DND-41 (cell line): Measurements from ENCODE around the gene SLC46A2.

Experiments used
- ATAC-seq: fragments of 200-7000 bp; cut with Tn5 transposase; 3 replicates; pipeline ENCODE4 v1.9.1; 2021; ENCODE audit warnings: low read depth; ENCODE audit not compliant: insufficient read depth
- DNase-seq: peaks from one replicate; pipeline ENCODE4 v3.0.0-alpha.2; 2020
- H2AFZ ChIP-seq: 2 replicates; pipeline ENCODE4 v1.6.0; 2012; ENCODE audit warnings: low read depth, low read length
- H3K27ac ChIP-seq: 2 replicates; pipeline ENCODE4 v1.5.1; 2012; ENCODE audit warnings: low read length, inconsistent platforms
- H3K27me3 ChIP-seq: fragments of 200-600 bp; sonication (generic); 2 replicates; pipeline ENCODE4 v1.6.0; 2012; ENCODE audit warnings: low read length, mild to moderate bottlenecking, inconsistent platforms; ENCODE audit not compliant: insufficient read depth, poor library complexity
- H3K36me3 ChIP-seq: 2 replicates; pipeline ENCODE4 v1.5.1; 2012; ENCODE audit warnings: low read length, inconsistent platforms; ENCODE audit not compliant: insufficient read depth
- H3K4me1 ChIP-seq: 2 replicates; pipeline ENCODE4 v1.5.1; 2012; ENCODE audit warnings: mild to moderate bottlenecking, low read length; ENCODE audit not compliant: insufficient read depth
- H3K4me2 ChIP-seq: 2 replicates; pipeline ENCODE4 v1.6.0; 2012; ENCODE audit warnings: mild to moderate bottlenecking, moderate library complexity, low read length, inconsistent platforms; ENCODE audit not compliant: insufficient read depth
- H3K4me3 ChIP-seq, 2 experiments: fragments of 200-600 bp in 1 of 2; shearing (Covaris generic) in 1 of 2; 2 replicates each; pipeline ENCODE4 v1.5.1; 2012 to 2016; ENCODE audit warnings: inconsistent platforms in 2 of 2, low read length in 2 of 2, mild to moderate bottlenecking in 2 of 2, low read depth in 1 of 2, moderate library complexity in 1 of 2
- H3K79me2 ChIP-seq: 2 replicates; pipeline ENCODE4 v1.6.0; 2012; ENCODE audit warnings: low read length, inconsistent platforms; ENCODE audit not compliant: insufficient read depth
- H3K9ac ChIP-seq: 2 replicates; pipeline ENCODE4 v1.6.0; 2012; ENCODE audit warnings: low read depth, mild to moderate bottlenecking, inconsistent platforms, low read length, moderate library complexity
- H3K9me3 ChIP-seq: 2 replicates; pipeline ENCODE4 v1.5.1; 2012; ENCODE audit warnings: low read length, moderate library complexity, mild to moderate bottlenecking, inconsistent platforms; ENCODE audit not compliant: insufficient read depth, severe bottlenecking
- H4K20me1 ChIP-seq: 2 replicates; pipeline ENCODE4 v1.6.0; 2012; ENCODE audit warnings: low read length; ENCODE audit not compliant: insufficient read depth
- CTCF ChIP-seq: IDR thresholded peaks from 2 replicates; pipeline ENCODE4 v1.5.1; 2012; ENCODE audit warnings: borderline replicate concordance, low read length, moderate library complexity, mild to moderate bottlenecking; ENCODE audit not compliant: poor library complexity, severe bottlenecking; ENCODE audit errors: extremely low read depth
- EZH2 ChIP-seq: IDR thresholded peaks from 3 replicates; pipeline ENCODE4 v1.6.1; 2012; ENCODE audit warnings: borderline replicate concordance, low read depth, mild to moderate bottlenecking, moderate library complexity, low read length, inconsistent platforms; ENCODE audit not compliant: severe bottlenecking

SLC46A2 gene

GRCh38 chr9:112894699-112895098 lies 4.0 kb upstream of the SLC46A2 start:
- Histone ChIP-seq H3K27me3 (no peaks in the 10 kb centered on the region), H3K36me3 (no peaks in the 10 kb centered on the region), H3K27ac (no peak overlapping the region), H3K4me1 (no peaks in the 10 kb centered on the region), H3K79me2 (no peaks in the 10 kb centered on the region), H3K4me2 (no peak overlapping the region), H3K9me3 (no peaks in the 10 kb centered on the region), H3K9ac (no peak overlapping the region), H3K4me3 (no peak overlapping the region), H2AFZ (no peak overlapping the region), H4K20me1 (no peaks in the 10 kb centered on the region)
- DNase-seq: no peak
- TF ChIP-seq EZH2 (no peak), CTCF (no peak)
- no peak for ATAC-seq

GRCh38 chr9:112894041-112894440 lies 3.4 kb upstream of the SLC46A2 start:
- TF ChIP-seq EZH2: no peak
- TF ChIP-seq CTCF: no peak
- ATAC-seq: no peak

GRCh38 chr9:112892981-112893380 lies 2.3 kb upstream of the SLC46A2 start:
- no peaks in the 10 kb centered on the region for H3K27me3 ChIP-seq
- H3K27ac ChIP-seq: no peak overlapping the region
- H3K4me1 ChIP-seq: no peaks in the 10 kb centered on the region
- no peaks in the 10 kb centered on the region for H3K36me3 ChIP-seq
- no peak overlapping the region for H2AFZ ChIP-seq
- H3K9me3 ChIP-seq: no peaks in the 10 kb centered on the region
- no peak for DNase-seq
- H3K9ac ChIP-seq: no peak overlapping the region
- H4K20me1 ChIP-seq: no peaks in the 10 kb centered on the region
- no peaks in the 10 kb centered on the region for H3K79me2 ChIP-seq
- no peak for ATAC-seq
- TF ChIP-seq CTCF (no peak), EZH2 (no peak)
- no peak overlapping the region for H3K4me2 ChIP-seq
- no peak overlapping the region for H3K4me3 ChIP-seq

More at GRCh38 chr9:112894041-112894440, 3.4 kb upstream of the SLC46A2 start:
- Histone ChIP-seq H2AFZ (no peak overlapping the region), H3K27ac (no peak overlapping the region), H3K9me3 (no peaks in the 10 kb centered on the region), H3K4me2 (no peak overlapping the region), H3K9ac (no peak overlapping the region), H3K36me3 (no peaks in the 10 kb centered on the region), H3K27me3 (no peaks in the 10 kb centered on the region), H3K4me1 (no peaks in the 10 kb centered on the region), H3K79me2 (no peaks in the 10 kb centered on the region), H3K4me3 (no peak overlapping the region), H4K20me1 (no peaks in the 10 kb centered on the region)
- DNase-seq: no peak

- Histone ChIP-seq H3K27me3 (no peaks in the 10 kb centered on the region), H3K27ac (no peak overlapping the region), H4K20me1 (no peaks in the 10 kb centered on the region), H3K4me3 (no peak overlapping the region), H2AFZ (no peak overlapping the region), H3K4me2 (no peak overlapping the region), H3K4me1 (no peaks in the 10 kb centered on the region), H3K79me2 (no peaks in the 10 kb centered on the region), H3K9me3 (no peaks in the 10 kb centered on the region), H3K36me3 (no peaks in the 10 kb centered on the region), H3K9ac (no peak overlapping the region)
- DNase-seq: no peak
- no peak for ATAC-seq
- TF ChIP-seq EZH2: no peak
- no peak for TF ChIP-seq CTCF
Measured at GRCh38 chr9:112891521-112891920, 845 bp upstream of the SLC46A2 start.
